ENCODE results near the gene NCK2.

NCK2 gene

DNA sequence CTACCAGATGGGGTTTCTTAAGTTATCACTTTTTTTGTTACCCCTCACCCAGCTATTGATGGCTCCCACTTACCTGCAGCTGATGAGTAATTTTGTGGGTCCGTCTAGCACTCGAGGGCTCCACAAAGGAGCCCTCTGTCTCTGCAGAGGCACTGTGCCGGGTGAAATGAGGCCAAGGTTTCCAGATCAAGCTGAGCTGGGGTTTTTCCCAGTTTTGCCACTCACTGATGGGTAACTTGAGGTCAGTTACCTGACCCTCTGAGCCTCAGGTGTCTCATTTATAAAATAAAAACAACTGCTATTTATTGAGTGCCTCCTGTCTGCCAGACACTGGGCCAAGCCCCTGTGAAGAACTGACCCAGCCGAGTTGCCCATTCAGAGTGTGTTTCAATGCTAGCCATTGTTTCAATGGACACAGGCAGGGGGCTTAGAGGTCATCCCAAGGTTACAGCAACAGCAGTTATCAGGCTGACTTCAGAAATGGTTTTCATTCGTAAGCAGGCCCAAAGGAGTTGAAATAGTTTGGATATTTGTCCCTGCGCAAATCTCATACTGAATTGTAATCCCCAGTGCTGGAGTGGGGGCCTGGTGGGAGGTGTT is 192.9 kb downstream of the NCK2 start:
- TF ChIP-seq, protein P1, sequence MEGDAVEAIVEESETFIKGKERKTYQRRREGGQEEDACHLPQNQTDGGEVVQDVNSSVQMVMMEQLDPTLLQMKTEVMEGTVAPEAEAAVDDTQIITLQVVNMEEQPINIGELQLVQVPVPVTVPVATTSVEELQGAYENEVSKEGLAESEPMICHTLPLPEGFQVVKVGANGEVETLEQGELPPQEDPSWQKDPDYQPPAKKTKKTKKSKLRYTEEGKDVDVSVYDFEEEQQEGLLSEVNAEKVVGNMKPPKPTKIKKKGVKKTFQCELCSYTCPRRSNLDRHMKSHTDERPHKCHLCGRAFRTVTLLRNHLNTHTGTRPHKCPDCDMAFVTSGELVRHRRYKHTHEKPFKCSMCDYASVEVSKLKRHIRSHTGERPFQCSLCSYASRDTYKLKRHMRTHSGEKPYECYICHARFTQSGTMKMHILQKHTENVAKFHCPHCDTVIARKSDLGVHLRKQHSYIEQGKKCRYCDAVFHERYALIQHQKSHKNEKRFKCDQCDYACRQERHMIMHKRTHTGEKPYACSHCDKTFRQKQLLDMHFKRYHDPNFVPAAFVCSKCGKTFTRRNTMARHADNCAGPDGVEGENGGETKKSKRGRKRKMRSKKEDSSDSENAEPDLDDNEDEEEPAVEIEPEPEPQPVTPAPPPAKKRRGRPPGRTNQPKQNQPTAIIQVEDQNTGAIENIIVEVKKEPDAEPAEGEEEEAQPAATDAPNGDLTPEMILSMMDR (IDR thresholded peaks at IDR 0.05; ENCODE audit: low read depth, low read length) = no peak
- no peak for DNase-seq (ENCODE audit: low read depth, low spot score)
- in situ Hi-C loops (cut with HindIII; ENCODE audit: low sequenced_read_pairs) = no loop called here
- H3K4me3 ChIP-seq (ENCODE audit: low read depth, low read length) = no peak overlapping the region

All from astrocyte of the spinal cord (primary cell).